ENCODE data around the gene STXBP4. TPM values are rescaled to one million over a fixed set of nuclear protein-coding genes. Genes with fewer than 3 reads are reported as not detected.

The STXBP4 gene
- total RNA-seq, 1 experiment from 2014 or later, result 12.0 TPM

DNA sequence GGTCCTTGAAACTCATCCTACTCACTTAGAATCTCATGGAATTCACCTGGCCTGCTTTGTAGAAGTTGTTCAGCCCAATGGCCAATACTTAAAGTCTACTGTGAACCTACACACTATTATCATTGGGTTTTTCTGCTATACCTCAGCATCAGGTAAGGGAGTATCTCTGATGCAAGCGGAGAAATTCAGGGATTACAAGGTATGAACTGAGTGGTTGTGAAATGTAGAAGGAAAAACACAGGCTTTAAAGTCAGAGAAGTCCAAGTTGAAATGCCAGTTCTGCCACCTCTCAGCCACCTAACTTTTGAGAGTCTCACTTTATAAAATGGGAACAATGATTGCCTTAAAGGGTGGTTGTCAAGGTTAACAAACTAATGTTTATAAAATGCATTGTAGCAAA, 31.1 kb upstream of the STXBP4 start:
- CTCF ChIA-PET, result no interaction called here
- Histone ChIP-seq H2AFZ (no peak overlapping the region), H3K79me2 (ENCODE audit: low read depth) (no peaks in the 10 kb centered on the region), H3K4me3 (peak overlapping the region; percentile 34; the same call in 1 of the 2 replicates), H4K20me1 (ENCODE audit: insufficient read depth) (no peaks in the 10 kb centered on the region), H3K9me2 (ENCODE audit: insufficient read depth) (no peaks in the 10 kb centered on the region), H3K27ac (peak overlapping the region; percentile 86), H3K4me1 (replicated peaks; ENCODE audit: insufficient read depth) (peaks cover 22% of the 10 kb centered on the region), H3K36me3 (ENCODE audit: low read depth) (peaks cover 53% of the 10 kb centered on the region), H3K4me2 (peak overlapping the region; percentile 73), H3K9me3 (ENCODE audit: insufficient read depth, low read depth) (no peaks in the 10 kb centered on the region), H3K27me3 (ENCODE audit: insufficient read depth, low read depth) (no peaks in the 10 kb centered on the region), H3F3A (ENCODE audit: insufficient read depth, low read depth) (peaks cover 21% of the 10 kb centered on the region; the same call in 1 of the 2 replicates)
- BruUV-seq (replicated peaks), result no TSS peak
- DNase-seq, result peak in 1 of 2 experiments; percentile 54
- TF ChIP-seq CTCF (conservative IDR thresholded peaks at IDR 0.05) (no peak), EZH2 (IDR thresholded peaks at IDR 0.05; ENCODE audit: low read depth) (no peak)
- intact Hi-C loops (cut with micrococcal nuclease; ENCODE audit: unreplicated experiment), result no loop called here
- POLR2A ChIA-PET (ENCODE audit: unreplicated experiment), result no interaction called here

DNA sequence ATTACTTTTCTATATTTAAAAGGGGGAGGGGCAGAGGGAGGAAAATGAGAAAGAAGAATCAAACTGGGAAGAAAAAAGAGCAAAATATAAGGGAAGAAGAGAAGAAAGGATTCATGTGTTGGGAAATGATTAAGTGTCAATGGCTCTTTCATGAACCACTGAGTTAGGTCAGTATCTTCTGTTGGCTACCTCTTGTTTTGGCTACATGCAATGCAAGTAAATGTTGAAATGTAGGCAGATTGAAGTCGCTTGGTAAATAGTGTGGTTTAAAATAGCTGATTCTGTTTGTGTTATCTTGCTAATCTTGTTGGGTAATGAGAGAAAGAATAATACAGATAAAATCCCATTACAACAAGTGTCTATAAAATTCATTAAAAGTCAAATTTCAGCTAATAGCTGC, 27.3 kb upstream of the STXBP4 start:
- Histone ChIP-seq H3K36me3 (ENCODE audit: low read depth) (peaks cover 50% of the 10 kb centered on the region), H3F3A (ENCODE audit: insufficient read depth, low read depth) (peaks cover 18% of the 10 kb centered on the region; the same call in 1 of the 2 replicates), H3K4me1 (replicated peaks; ENCODE audit: insufficient read depth) (peaks cover 19% of the 10 kb centered on the region), H3K4me3 (no peak overlapping the region), H3K4me2 (no peak overlapping the region), H3K27me3 (ENCODE audit: insufficient read depth, low read depth) (no peaks in the 10 kb centered on the region), H3K27ac (no peak overlapping the region), H3K9me3 (ENCODE audit: insufficient read depth, low read depth) (no peaks in the 10 kb centered on the region), H3K9me2 (ENCODE audit: insufficient read depth) (no peaks in the 10 kb centered on the region), H3K79me2 (ENCODE audit: low read depth) (no peaks in the 10 kb centered on the region), H4K20me1 (ENCODE audit: insufficient read depth) (no peaks in the 10 kb centered on the region), H2AFZ (no peak overlapping the region)
- no peak for DNase-seq
- TF ChIP-seq CTCF (conservative IDR thresholded peaks at IDR 0.05) (no peak), EZH2 (IDR thresholded peaks at IDR 0.05; ENCODE audit: low read depth) (no peak)
- POLR2A ChIA-PET (ENCODE audit: unreplicated experiment), result no interaction called here
- intact Hi-C loops (cut with micrococcal nuclease; ENCODE audit: unreplicated experiment), result no loop called here
- CTCF ChIA-PET, result no interaction called here
- no TSS peak for BruUV-seq (replicated peaks)

GRCh38 chr17:54944796-54945195, 23.8 kb upstream of the STXBP4 start:
- no peak overlapping the region for H3K4me2 ChIP-seq
- POLR2A ChIA-PET (ENCODE audit: unreplicated experiment), result no interaction called here
- no peaks in the 10 kb centered on the region for H4K20me1 ChIP-seq (ENCODE audit: insufficient read depth)
- intact Hi-C loops (cut with micrococcal nuclease; ENCODE audit: unreplicated experiment), result no loop called here
- H3K4me1 ChIP-seq (replicated peaks; ENCODE audit: insufficient read depth), result peaks cover 29% of the 10 kb centered on the region
- peaks cover 43% of the 10 kb centered on the region for H3K36me3 ChIP-seq (ENCODE audit: low read depth)
- no peak overlapping the region for H3K4me3 ChIP-seq
- no peaks in the 10 kb centered on the region; the same call in 1 of the 2 replicates for H3K9me3 ChIP-seq (ENCODE audit: insufficient read depth, low read depth)
- no peaks in the 10 kb centered on the region for H3K79me2 ChIP-seq (ENCODE audit: low read depth)
- BruUV-seq (replicated peaks), result no TSS peak
- H3K9me2 ChIP-seq (ENCODE audit: insufficient read depth), result no peaks in the 10 kb centered on the region
- no peak overlapping the region for H2AFZ ChIP-seq
- DNase-seq, result no peak
- H3K27me3 ChIP-seq (ENCODE audit: insufficient read depth, low read depth), result no peaks in the 10 kb centered on the region
- TF ChIP-seq EZH2 (IDR thresholded peaks at IDR 0.05; ENCODE audit: low read depth), result no peak
- TF ChIP-seq CTCF (conservative IDR thresholded peaks at IDR 0.05), result no peak
- H3F3A ChIP-seq (ENCODE audit: insufficient read depth, low read depth), result peaks cover 28% of the 10 kb centered on the region
- no peak overlapping the region for H3K27ac ChIP-seq
- CTCF ChIA-PET, result no interaction called here
